ENCODE measurements around the gene C2. TPM values are rescaled to one million over a fixed set of nuclear protein-coding genes. Genes with fewer than 3 reads are reported as not detected.

The C2 gene
- total RNA-seq, 1 experiment from 2014 or later: 1.3 TPM

- TF ChIP-seq AR (CRISPR knock-in tag; IDR thresholded peaks at IDR 0.05) (no peak), ZNF512 (CRISPR knock-in tag; IDR thresholded peaks at IDR 0.05; ENCODE audit: borderline replicate concordance) (no peak), ZNF138 (CRISPR knock-in tag; conservative IDR thresholded peaks at IDR 0.05) (no peak), ZNF532 (CRISPR knock-in tag; IDR thresholded peaks at IDR 0.05; ENCODE audit: borderline replicate concordance) (no peak), E2F1 (CRISPR knock-in tag; IDR thresholded peaks at IDR 0.05) (no peak), KAT7 (CRISPR knock-in tag; IDR thresholded peaks at IDR 0.05; ENCODE audit: borderline replicate concordance) (no peak), MAX (CRISPR knock-in tag; IDR thresholded peaks at IDR 0.05) (peak; percentile 48; the same call in 1 of the 2 replicates), OVOL2 (CRISPR knock-in tag; IDR thresholded peaks at IDR 0.05; ENCODE audit: borderline replicate concordance) (no peak), ZNF416 (CRISPR knock-in tag; IDR thresholded peaks at IDR 0.05) (no peak), CTCF (IDR thresholded peaks at IDR 0.05) (no peak), CREM (CRISPR knock-in tag; IDR thresholded peaks at IDR 0.05) (peak; percentile 98), TEAD1 (CRISPR knock-in tag; IDR thresholded peaks at IDR 0.05) (no peak), ESRRA (CRISPR knock-in tag; IDR thresholded peaks at IDR 0.05; ENCODE audit: borderline replicate concordance) (no peak), FOXP4 (CRISPR knock-in tag; IDR thresholded peaks at IDR 0.05) (no peak), ZNF396 (CRISPR knock-in tag; IDR thresholded peaks at IDR 0.05; ENCODE audit: borderline replicate concordance) (no peak), ZNF232 (CRISPR knock-in tag; IDR thresholded peaks at IDR 0.05) (no peak), TEAD4 (CRISPR knock-in tag; IDR thresholded peaks at IDR 0.05) (no peak), SOX15 (CRISPR knock-in tag; IDR thresholded peaks at IDR 0.05) (no peak), CDX4 (CRISPR knock-in tag; IDR thresholded peaks at IDR 0.05; ENCODE audit: borderline replicate concordance) (no peak), TP53 (CRISPR knock-in tag; IDR thresholded peaks at IDR 0.05) (no peak), ELF4 (CRISPR knock-in tag; IDR thresholded peaks at IDR 0.05; ENCODE audit: low read depth) (no peak), IRF1 (CRISPR knock-in tag; IDR thresholded peaks at IDR 0.05) (no peak)
Observed at GRCh38 chr6:31958741-31959739, 31.5 kb downstream of the C2 start, which contains the start of the genes NELFE and SKIC2 (continued).
